ENCODE measurements around the gene ZNF599. TPM values are rescaled to one million over a fixed set of nuclear protein-coding genes. Genes with fewer than 3 reads are reported as not detected.
A peak's percentile ranks its signal among the peaks of the same experiment; 100 is the strongest.
"Not testable (repeated sequence)": the region's sequence is repeated elsewhere in the genome, so short reads cannot be mapped to it uniquely, and the experiment has no call there.

Gene ZNF599
- total RNA-seq = 1 to 10 TPM; 4.0 to 5.8 (median 4.8) TPM
- polyA plus RNA-seq = 4.0 TPM
- long read RNA-seq, donor 1, transcript ZNF599-203 (3 exons, 948 nt) = major isoform, 5 of 11 reads
- long read RNA-seq, donor 1, partial matches to known transcripts = 0 of 11 reads
- long read RNA-seq, donor 1, other reads (novel, unspliced or antisense) = 3 of 11 reads
- long read RNA-seq, donor 2, partial matches to known transcripts = 0 of 7 reads
- long read RNA-seq, donor 2, other reads (novel, unspliced or antisense) = 2 of 7 reads
- long read RNA-seq, donor 3, transcript ZNF599-201 (4 exons, 3,099 nt) = major isoform, 5 of 11 reads
- long read RNA-seq, donor 3, partial matches to known transcripts = 0 of 11 reads
- long read RNA-seq, donor 3, other reads (novel, unspliced or antisense) = 1 of 11 reads
- long read RNA-seq, donor 4 = 0 reads

- Histone ChIP-seq H3K9me3 (ENCODE audit: control insufficient read depth, low read length) (no peaks in the 10 kb centered on the region), H3K4me1 (ENCODE audit: control insufficient read depth, insufficient read depth, low read length) (no peaks in the 10 kb centered on the region), H3K27ac (ENCODE audit: low read length) (peak within 1 kb of the TSS; percentile 42), H3K4me3 (ENCODE audit: low read length) (peak within 1 kb of the TSS; percentile 75), H3K27me3 (ENCODE audit: control insufficient read depth, insufficient read depth) (no peaks in the 10 kb centered on the region)
- intact Hi-C loops (cut with DNase I) = no loop called here
- peak; percentile 93 to 97 (median 96) for DNase-seq
- ATAC-seq = peak; percentile 99
- WGBS = 3% methylated on average over 69 of the region's 69 CpGs
Measured at GRCh38 chr19:34772697-34773554, at the start of gene ZNF599. Gene ZNF599, minus strand, starts transcription at chr19:34773215. Its CDS starts 374 bp downstream, at chr19:34772841.

- Histone ChIP-seq H3K27me3 (ENCODE audit: control insufficient read depth, insufficient read depth) (no peaks in the 10 kb centered on the region), H3K27ac (ENCODE audit: low read length) (no peak overlapping the region), H3K4me1 (ENCODE audit: control insufficient read depth, insufficient read depth, low read length) (no peaks in the 10 kb centered on the region), H3K9me3 (ENCODE audit: control insufficient read depth, low read length) (no peaks in the 10 kb centered on the region), H3K4me3 (ENCODE audit: low read length) (no peak overlapping the region)
- DNase-seq (no peak), ATAC-seq (no peak)
- WGBS = 79% methylated on average over 2 of the region's 2 CpGs
- intact Hi-C loops (cut with DNase I) = no loop called here
Measured at GRCh38 chr19:34818270-34818669, 45.3 kb upstream of the ZNF599 start.

- DNase-seq = no peak
- H3K27me3 ChIP-seq (ENCODE audit: control insufficient read depth, insufficient read depth) = no peaks in the 10 kb centered on the region
- H3K27ac ChIP-seq (ENCODE audit: low read length) = no peak overlapping the region
- no peak overlapping the region for H3K4me3 ChIP-seq (ENCODE audit: low read length)
- 95% methylated on average over 2 of the region's 2 CpGs for WGBS
- intact Hi-C loops (cut with DNase I) = no loop called here
- no peak for ATAC-seq
- no peaks in the 10 kb centered on the region for H3K9me3 ChIP-seq (ENCODE audit: control insufficient read depth, low read length)
- H3K4me1 ChIP-seq (ENCODE audit: control insufficient read depth, insufficient read depth, low read length) = no peaks in the 10 kb centered on the region
Measured at GRCh38 chr19:34816708-34817107, 43.7 kb upstream of the ZNF599 start.

DNA sequence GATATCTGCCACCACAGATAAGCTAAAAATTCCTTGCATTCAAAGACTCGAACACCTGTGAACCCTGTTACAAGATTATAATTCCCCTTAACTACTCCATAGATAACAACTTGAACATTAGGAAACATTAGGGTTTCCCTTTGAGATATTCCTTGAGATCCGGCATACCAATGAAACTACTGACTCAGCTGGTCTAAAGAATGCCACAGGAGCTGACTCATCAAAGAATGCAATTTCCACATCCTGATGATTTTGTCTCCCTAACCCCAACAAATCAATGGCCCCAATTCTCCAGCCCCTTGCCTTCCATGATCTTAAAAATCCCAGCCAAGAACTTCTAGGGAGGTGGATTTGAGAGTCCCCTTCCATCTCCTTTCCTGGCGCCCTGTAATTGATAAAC, 35.6 kb upstream of the ZNF599 start:
- H3K27me3 ChIP-seq (ENCODE audit: control insufficient read depth, insufficient read depth) = no peaks in the 10 kb centered on the region
- peaks cover 2% of the 10 kb centered on the region for H3K9me3 ChIP-seq (ENCODE audit: control insufficient read depth, low read length)
- DNase-seq = no peak
- 75% methylated on average over 3 of the region's 3 CpGs for WGBS
- ATAC-seq = no peak
- H3K27ac ChIP-seq (ENCODE audit: low read length) = no peak overlapping the region
- H3K4me1 ChIP-seq (ENCODE audit: control insufficient read depth, insufficient read depth, low read length) = no peaks in the 10 kb centered on the region
- no peak overlapping the region for H3K4me3 ChIP-seq (ENCODE audit: low read length)
- intact Hi-C loops (cut with DNase I) = no loop called here

DNA sequence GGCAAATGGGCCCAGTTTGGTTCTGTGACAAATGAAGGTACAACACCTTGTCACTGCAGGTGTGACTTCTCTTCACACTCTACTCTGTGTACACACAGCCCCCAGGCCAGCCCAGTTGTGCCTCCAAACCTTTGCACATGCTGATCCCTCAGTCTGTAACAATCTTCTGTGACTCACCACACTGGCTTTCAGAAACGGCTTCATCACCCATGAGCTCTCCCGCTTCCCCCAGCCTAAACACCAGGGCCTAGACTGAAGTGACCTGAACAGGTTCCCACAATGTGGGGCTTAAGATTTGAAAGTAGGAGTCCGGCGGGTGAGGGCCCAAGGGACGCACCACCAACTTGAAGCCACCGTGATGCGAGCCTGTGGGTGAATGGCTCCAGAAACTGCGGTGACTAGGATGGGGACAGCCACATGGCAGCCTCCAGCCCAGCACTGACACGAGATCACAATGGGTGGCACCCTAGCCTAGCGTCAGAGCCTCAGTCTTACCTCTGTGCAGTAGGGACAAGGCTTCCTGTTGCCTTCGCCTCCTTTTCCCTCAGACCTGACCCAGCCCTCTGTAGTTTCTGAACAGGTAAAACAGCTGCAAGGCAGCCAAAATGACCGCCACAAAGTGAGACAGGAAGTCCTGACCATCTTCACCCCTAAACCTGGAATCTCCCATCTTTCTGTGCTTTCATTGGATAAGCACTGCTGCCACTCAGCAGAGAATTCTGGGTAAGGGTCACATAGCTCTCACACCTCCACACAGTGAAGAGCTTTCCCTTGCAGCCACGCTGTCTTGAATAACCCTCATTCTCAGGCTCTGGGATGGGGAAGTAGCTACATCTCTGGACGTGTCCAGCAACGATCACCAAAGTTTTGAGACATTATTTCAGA, 34.2 kb upstream of the ZNF599 start:
- peaks cover 2% of the 10 kb centered on the region for H3K9me3 ChIP-seq (ENCODE audit: control insufficient read depth, low read length)
- no peaks in the 10 kb centered on the region for H3K4me1 ChIP-seq (ENCODE audit: control insufficient read depth, insufficient read depth, low read length)
- ATAC-seq (no peak), DNase-seq (no peak)
- WGBS = 91% methylated on average over 15 of the region's 15 CpGs
- no peak overlapping the region for H3K27ac ChIP-seq (ENCODE audit: low read length)
- intact Hi-C loops (cut with DNase I) = no loop called here
- no peaks in the 10 kb centered on the region for H3K27me3 ChIP-seq (ENCODE audit: control insufficient read depth, insufficient read depth)
- no peak overlapping the region for H3K4me3 ChIP-seq (ENCODE audit: low read length)

GRCh38 chr19:34804115-34804514, 31.1 kb upstream of the ZNF599 start:
- no peaks in the 10 kb centered on the region for H3K4me1 ChIP-seq (ENCODE audit: control insufficient read depth, insufficient read depth, low read length)
- H3K9me3 ChIP-seq (ENCODE audit: control insufficient read depth, low read length) = peaks cover 3% of the 10 kb centered on the region
- ATAC-seq (no peak), DNase-seq (no peak)
- no peak overlapping the region for H3K27ac ChIP-seq (ENCODE audit: low read length)
- H3K4me3 ChIP-seq (ENCODE audit: low read length) = no peak overlapping the region
- intact Hi-C loops (cut with DNase I) = no loop called here
- H3K27me3 ChIP-seq (ENCODE audit: control insufficient read depth, insufficient read depth) = no peaks in the 10 kb centered on the region
- 90% methylated on average over 4 of the region's 4 CpGs for WGBS

DNA sequence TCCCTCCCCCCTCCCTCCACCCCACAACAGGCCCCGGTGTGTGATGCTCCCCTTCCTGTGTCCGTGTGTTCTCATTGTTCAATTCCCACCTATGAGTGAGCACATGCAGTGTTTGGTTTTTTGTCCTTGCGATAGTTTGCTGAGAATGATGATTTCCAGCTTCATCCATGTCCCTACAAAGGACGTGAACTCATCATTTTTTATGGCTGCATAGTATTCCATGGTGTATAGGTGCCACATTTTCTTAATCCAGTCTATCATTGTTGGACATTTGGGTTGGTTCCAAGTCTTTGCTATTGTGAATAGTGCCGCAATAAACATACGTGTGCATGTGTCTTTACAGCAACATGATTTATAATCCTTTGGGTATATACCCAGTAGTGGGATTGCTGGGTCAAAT, 23.9 kb upstream of the ZNF599 start:
- H3K27me3 ChIP-seq (ENCODE audit: control insufficient read depth, insufficient read depth); H3K4me3 ChIP-seq (ENCODE audit: low read length); DNase-seq; intact Hi-C loops (cut with DNase I); H3K9me3 ChIP-seq (ENCODE audit: control insufficient read depth, low read length); H3K27ac ChIP-seq (ENCODE audit: low read length); ATAC-seq; H3K4me1 ChIP-seq (ENCODE audit: control insufficient read depth, insufficient read depth, low read length): not testable (repeated sequence)
- WGBS = 89% methylated on average over 6 of the region's 6 CpGs

DNA sequence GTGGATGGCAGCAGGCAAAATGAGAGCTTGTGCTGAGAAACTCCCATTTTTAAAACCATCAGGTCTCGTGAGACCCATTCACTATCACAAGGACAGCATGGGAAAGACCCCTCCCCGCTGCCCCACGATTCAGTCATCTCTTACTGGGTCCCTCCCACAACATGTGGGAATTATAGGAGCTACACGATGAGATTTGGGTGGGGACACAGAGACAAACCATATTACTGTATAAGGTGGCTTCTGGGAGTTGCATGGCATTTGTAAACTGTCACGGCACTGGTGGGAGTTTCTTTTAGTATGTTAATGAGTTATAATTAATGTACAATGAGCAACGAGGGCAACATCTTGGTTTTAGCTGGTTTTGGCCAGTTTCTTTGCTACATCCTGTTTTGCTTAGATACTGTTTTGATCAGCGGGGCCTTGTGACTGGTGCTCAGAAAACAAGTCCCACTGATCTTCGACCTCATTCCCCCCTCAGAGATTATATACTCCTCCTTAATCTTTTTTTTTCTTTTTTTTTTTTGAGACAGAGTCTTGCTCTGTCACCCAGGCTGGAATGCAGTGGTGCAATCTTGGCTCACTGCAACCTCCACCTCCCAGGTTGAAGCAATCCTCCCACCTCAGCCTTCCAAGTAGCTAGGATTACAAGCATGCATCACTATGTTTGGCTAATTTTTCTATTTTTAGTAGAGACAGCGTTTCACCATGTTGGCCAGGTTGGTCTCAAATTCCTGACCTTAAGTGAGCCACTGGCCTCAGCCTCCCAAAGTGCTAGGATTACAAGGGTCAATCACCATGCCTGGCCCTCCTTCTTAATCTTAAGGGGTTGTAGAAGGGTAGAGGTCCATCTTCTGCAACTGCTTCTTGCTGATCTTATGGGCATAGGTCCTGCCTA, 21.3 kb upstream of the ZNF599 start:
- intact Hi-C loops (cut with DNase I) = no loop called here

GRCh38 chr19:34793565-34793964, 20.6 kb upstream of the ZNF599 start:
- WGBS = 50% methylated on average over 3 of the region's 3 CpGs

More for the DNA sequence above, 21.3 kb upstream of the ZNF599 start:
- H3K27me3 ChIP-seq (ENCODE audit: control insufficient read depth, insufficient read depth) = no peaks in the 10 kb centered on the region
- H3K27ac ChIP-seq (ENCODE audit: low read length) = no peak overlapping the region
- H3K4me1 ChIP-seq (ENCODE audit: control insufficient read depth, insufficient read depth, low read length) = no peaks in the 10 kb centered on the region
- no peak for DNase-seq
- 69% methylated on average over 9 of the region's 9 CpGs for WGBS
- peak in 1 of 2 donors; percentile 13 for ATAC-seq
- no peak overlapping the region for H3K4me3 ChIP-seq (ENCODE audit: low read length)
- no peaks in the 10 kb centered on the region for H3K9me3 ChIP-seq (ENCODE audit: control insufficient read depth, low read length)

GRCh38 chr19:34788074-34788473, 15.1 kb upstream of the ZNF599 start:
- 66% methylated on average over 2 of the region's 2 CpGs for WGBS
- intact Hi-C loops (cut with DNase I) = no loop called here
- Histone ChIP-seq H3K27ac (ENCODE audit: low read length) (no peak overlapping the region), H3K4me3 (ENCODE audit: low read length) (no peak overlapping the region), H3K9me3 (ENCODE audit: control insufficient read depth, low read length) (peaks cover 1% of the 10 kb centered on the region), H3K4me1 (ENCODE audit: control insufficient read depth, insufficient read depth, low read length) (no peaks in the 10 kb centered on the region), H3K27me3 (ENCODE audit: control insufficient read depth, insufficient read depth) (no peaks in the 10 kb centered on the region)
- DNase-seq = no peak
- no peak for ATAC-seq

More at GRCh38 chr19:34793565-34793964, 20.6 kb upstream of the ZNF599 start:
- no peak overlapping the region for H3K4me3 ChIP-seq (ENCODE audit: low read length)
- no peaks in the 10 kb centered on the region for H3K4me1 ChIP-seq (ENCODE audit: control insufficient read depth, insufficient read depth, low read length)
- no peak for ATAC-seq
- no peaks in the 10 kb centered on the region for H3K9me3 ChIP-seq (ENCODE audit: control insufficient read depth, low read length)
- H3K27ac ChIP-seq (ENCODE audit: low read length) = no peak overlapping the region
- DNase-seq = no peak
- H3K27me3 ChIP-seq (ENCODE audit: control insufficient read depth, insufficient read depth) = no peaks in the 10 kb centered on the region
- intact Hi-C loops (cut with DNase I) = no loop called here
